ENCODE results near the gene ASAH2. TPM values are rescaled to one million over a fixed set of nuclear protein-coding genes. Genes with fewer than 3 reads are reported as not detected.
"Not testable (repeated sequence)": the region's sequence is repeated elsewhere in the genome, so short reads cannot be mapped to it uniquely, and the experiment has no call there.

ASAH2 gene
- polyA plus RNA-seq (ENCODE audit: insufficient read length in 3 of 3), result 1 to 10 TPM in 2 of 3 donors, under 1 TPM in 1; 1.00 to 4.5 (median 1.6) TPM

- no peak for DNase-seq (ENCODE audit: low read depth in 3 of 3, low spot score in 2 of 3)
These were observed at the start of gene ASAH2 for GRCh38 chr10:50251394-50251793. ASAH2 (minus strand) TSS chr10:50251516; CDS start chr10:50248610, 2,906 bp downstream.

GRCh38 chr10:50299948-50300669, 48.8 kb upstream of the ASAH2 start:
- DNase-seq (ENCODE audit: low read depth in 3 of 3, low spot score in 2 of 3), result no peak

- no peak for DNase-seq (ENCODE audit: low read depth in 3 of 3, low spot score in 2 of 3)
These were observed 44.1 kb upstream of the ASAH2 start for GRCh38 chr10:50295367-50295766.

GRCh38 chr10:50294582-50294981, 43.3 kb upstream of the ASAH2 start:
- no peak for DNase-seq (ENCODE audit: low read depth in 3 of 3, low spot score in 2 of 3)

DNA sequence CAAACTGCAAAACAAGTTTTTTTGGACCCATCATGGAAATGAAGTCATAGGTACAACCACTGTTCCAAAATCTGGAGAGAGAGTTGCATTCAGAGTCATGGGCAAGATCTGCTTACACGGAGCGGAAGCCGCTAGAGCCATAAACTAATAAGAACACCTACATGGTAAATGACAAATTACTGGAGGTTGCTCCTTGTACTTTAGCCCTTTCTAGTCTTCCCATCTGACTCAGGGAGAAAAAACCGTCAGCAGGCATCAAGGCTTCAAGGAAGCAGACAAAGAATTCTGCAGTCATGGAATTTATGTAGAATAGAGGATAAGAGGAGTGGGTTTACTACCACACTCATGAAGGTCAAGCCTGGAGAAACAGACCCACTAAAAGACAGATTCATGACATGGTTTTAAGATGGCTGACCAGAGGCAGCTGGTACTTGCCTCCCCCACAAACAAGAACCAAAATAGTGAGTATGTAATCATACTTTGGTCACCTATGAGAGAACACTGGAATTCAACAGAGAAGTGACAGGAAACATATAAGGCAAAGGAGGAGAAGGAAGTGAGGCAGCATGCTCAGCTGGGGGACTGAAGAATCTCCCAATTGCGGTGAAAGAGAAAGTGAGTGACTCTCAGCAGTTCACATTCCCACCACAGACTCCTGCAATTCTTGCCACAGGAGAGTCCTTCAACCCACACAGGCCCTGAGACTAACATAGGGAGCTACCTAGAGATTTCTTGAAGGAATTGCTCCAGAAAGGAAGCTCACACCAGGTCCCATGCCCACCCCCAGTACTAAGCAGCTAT, 42.4 kb upstream of the ASAH2 start:
- no peak for DNase-seq (ENCODE audit: low read depth in 3 of 3, low spot score in 2 of 3)

GRCh38 chr10:50291261-50291850, 40.0 kb upstream of the ASAH2 start:
- DNase-seq (ENCODE audit: low read depth in 3 of 3, low spot score in 2 of 3), result no peak

GRCh38 chr10:50289196-50289595, 37.9 kb upstream of the ASAH2 start:
- no peak for DNase-seq (ENCODE audit: low read depth in 3 of 3, low spot score in 2 of 3)

DNA sequence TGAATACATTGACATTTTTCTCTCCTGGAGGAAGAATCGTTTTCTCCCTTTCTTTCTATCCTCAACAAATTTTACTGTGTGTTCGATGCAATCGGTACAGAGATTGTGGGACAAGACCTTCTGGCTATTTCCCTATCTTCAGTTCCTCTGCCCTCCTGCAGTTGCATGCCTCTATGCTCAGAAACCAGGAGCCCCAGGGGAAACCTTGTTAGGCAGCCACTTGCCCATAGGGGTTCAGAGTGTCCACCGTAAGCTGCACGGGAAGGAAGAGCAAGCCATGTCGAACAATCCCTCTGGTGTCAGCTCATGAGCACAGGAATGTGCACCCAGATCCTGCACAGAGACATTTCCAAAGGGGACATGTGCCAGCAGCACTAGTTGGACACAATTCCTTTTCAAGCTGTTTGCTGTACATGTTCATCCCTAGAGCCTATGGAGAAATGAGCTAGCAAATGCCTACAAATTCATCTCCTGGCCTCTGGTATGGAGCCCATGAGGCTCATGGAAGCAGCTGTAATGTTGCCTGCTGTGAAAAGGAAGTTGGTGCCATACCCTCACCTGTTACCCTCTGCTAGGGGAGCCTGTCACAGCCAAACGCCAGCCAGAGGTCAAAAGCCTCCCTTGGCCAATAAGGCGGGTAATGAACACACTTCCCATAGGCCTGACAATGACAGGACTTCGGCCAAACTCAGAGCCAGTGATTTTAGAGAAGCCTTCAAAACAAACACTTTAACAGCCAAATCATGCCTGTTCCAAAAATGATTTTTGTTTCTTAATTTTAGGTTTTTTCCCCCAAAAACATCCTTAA, 35.9 kb upstream of the ASAH2 start:
- no peak for DNase-seq (ENCODE audit: low read depth in 3 of 3, low spot score in 2 of 3)

DNA sequence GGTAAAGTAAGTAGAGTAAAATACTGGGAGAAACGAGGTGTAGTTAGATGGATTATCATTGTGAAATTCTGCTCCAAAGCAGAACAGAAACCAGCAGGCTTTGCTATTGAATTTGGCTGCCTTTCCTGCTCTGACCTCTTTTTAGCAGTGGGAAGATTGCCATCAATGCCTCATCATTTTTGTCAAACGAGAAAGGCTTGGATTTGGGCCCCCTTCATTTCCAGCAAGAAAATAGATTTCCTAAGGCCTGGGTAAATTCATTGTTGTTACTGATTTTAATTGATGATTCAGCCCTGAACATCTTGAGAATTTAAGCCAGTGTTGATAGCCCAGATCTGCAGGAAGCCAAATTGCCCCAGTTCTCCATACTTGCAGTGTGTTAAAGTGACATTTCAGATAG, 35.2 kb upstream of the ASAH2 start:
- DNase-seq (ENCODE audit: low read depth in 3 of 3, low spot score in 2 of 3), result no peak

DNA sequence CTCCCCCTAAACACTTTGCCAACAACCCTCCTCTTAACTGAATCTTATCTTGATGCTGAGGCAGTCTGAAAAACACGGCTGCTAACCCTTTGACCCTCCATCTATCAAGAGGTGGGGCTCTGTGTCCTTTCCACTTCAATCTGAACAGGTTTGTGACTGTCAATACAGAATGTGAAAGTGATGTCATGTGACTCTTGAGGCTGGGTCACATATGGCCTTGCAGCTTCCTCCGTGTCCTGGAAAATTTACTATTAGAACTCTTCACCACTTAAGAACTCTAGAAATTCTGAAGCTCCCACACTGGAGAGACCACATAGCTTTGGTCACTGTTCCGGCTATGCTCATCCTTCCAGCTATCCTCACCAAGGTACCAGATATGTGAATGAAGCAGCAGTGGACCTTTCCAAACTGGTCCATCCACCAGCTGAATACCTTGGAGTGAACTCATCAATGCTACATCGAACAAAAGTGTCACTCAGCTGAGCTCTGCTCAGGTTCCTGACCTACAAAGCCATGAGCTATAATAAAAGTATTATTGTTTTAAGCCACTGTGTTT, 30.7 kb upstream of the ASAH2 start:
- no peak for DNase-seq (ENCODE audit: low read depth in 3 of 3, low spot score in 2 of 3)

GRCh38 chr10:50281210-50281966, 30.1 kb upstream of the ASAH2 start:
- no peak for DNase-seq (ENCODE audit: low read depth in 3 of 3, low spot score in 2 of 3)

GRCh38 chr10:50280049-50280841, 28.9 kb upstream of the ASAH2 start:
- DNase-seq (ENCODE audit: low read depth in 3 of 3, low spot score in 2 of 3), result no peak

DNA sequence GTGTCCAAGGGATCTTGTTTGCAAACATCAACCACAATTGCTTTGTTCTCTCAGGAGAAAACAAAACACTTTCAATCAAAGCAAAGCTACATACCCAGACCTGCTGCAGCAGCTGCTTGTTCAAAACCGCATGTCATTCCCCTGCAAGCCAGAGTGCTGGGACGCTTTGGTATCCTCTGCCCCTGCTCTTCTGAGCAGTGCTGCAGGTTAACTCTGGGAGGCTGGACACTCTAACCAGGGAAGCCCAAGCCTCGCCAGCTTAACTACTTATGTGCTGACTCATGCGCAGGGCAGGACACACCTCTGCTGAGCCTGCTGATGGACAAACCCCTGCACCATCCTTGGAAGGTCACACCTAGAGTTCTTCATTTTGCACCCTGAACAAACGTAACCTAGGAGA, 28.2 kb upstream of the ASAH2 start:
- no peak for DNase-seq (ENCODE audit: low read depth in 3 of 3, low spot score in 2 of 3)

GRCh38 chr10:50275650-50276235, 24.4 kb upstream of the ASAH2 start:
- no peak for DNase-seq (ENCODE audit: low read depth in 3 of 3, low spot score in 2 of 3)

GRCh38 chr10:50272531-50272930, 21.2 kb upstream of the ASAH2 start:
- DNase-seq (ENCODE audit: low read depth in 3 of 3, low spot score in 2 of 3), result no peak

- DNase-seq (ENCODE audit: low read depth in 3 of 3, low spot score in 2 of 3), result no peak
These were observed 20.4 kb upstream of the ASAH2 start for GRCh38 chr10:50271564-50272250.

GRCh38 chr10:50267877-50268276, 16.6 kb upstream of the ASAH2 start:
- DNase-seq (ENCODE audit: low read depth in 3 of 3, low spot score in 2 of 3), result not testable (repeated sequence)

- DNase-seq (ENCODE audit: low read depth in 3 of 3, low spot score in 2 of 3), result not testable (repeated sequence)
These were observed 11.3 kb upstream of the ASAH2 start for GRCh38 chr10:50262625-50263024.

Measured in right renal cortex interstitium (tissue), 3 donors.